COR-L47 (cell line): Measurements from ENCODE around the gene ST8SIA1.
"Not testable (repeated sequence)": the region's sequence is repeated elsewhere in the genome, so short reads cannot be mapped to it uniquely, and the experiment has no call there.

Source experiments
- DNase-seq: peaks from one replicate; lab custom pipeline; 2025; lab: John Stamatoyannopoulos, UW

ST8SIA1 gene

GRCh38 chr12:22169376-22169775 lies 165.1 kb downstream of the ST8SIA1 start:
- DNase-seq, result no peak

- DNase-seq, result no peak
Observed at GRCh38 chr12:22164139-22164538, 170.4 kb downstream of the ST8SIA1 start.

- DNase-seq, result no peak
Observed at GRCh38 chr12:22163594-22163993, 170.9 kb downstream of the ST8SIA1 start.

- DNase-seq, result no peak
Observed at GRCh38 chr12:22160396-22161003, 174.0 kb downstream of the ST8SIA1 start.

- not testable (repeated sequence) for DNase-seq
Observed at GRCh38 chr12:22149286-22149685, 185.2 kb downstream of the ST8SIA1 start.

GRCh38 chr12:22146686-22147085 lies 187.8 kb downstream of the ST8SIA1 start:
- DNase-seq, result not testable (repeated sequence)
